Fibroblast of upper back skin (primary cell): Measurements from ENCODE around the gene MROH2A.

ENCODE experiments used
- DNase-seq: peaks from one replicate; pipeline ENCODE4 v3.0.0-alpha.2; 2013

MROH2A gene

DNA sequence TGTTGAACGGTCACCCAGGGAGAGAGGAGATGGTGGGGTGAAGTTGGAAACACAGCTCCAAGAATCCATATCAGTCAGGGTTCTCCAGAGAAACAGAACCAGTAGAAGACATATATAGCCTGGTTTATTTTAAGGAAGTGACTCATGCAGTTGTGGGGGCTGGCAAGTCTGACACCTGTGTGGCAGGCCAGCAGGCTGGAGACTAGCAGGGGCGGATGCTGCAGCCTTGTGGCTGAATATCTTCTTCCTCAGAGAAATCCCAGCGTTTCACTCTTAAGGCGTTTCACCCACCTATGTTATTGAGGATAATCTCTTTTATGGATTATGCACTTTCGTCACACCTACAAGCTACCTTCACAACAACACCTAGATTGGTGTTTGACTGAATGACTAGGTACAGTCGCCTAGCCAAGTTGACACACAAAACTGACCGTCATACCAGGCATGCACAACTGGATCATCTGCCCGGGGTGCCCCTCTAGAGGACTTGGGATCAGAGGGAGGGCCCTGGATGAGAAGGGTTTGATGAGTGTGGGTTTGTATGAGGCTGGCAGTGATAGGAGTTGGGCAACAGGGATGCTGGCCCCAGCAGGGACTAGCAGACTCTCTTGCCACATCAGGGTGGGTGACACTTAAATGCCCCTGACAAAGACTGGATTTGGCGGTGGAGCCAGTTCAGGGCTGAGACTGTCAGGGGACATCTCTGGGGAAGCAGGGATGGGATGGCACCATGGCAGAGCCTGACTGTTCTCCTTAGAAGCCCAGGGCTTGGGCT is 23.4 kb downstream of the MROH2A start:
- DNase-seq, result no peak

DNA sequence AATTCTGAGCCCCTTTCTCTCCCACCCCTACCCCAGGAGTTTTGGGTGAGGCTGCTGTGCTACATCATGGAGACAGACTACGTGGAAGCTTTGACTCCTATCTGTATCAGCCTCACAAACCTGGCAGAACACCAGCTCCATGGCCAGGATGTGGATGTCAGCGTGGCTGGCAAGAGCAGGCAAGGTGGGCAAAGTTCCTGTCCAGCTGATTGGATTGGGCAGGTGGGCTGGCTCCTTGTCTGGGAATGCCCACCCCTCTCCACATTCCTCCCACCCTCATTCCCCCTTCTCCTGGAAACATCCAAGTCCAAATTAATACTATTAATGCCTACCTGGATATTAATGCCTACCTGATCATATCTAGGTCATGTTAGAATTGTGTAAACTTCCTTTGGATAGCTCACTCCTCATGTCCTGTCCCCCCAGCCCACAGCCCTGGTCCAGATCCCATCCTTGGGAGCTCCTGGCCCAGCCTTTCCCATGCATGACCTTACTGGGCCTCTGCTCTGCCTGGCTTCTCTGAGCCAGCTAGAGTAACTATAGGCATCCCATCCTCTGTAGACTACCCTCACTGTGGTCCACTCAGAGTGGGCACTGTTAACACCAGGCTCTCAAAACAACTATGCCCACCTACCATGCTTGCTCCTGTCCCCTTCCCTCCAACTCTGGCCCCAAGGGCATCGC is 24.1 kb downstream of the MROH2A start:
- no peak for DNase-seq

DNA sequence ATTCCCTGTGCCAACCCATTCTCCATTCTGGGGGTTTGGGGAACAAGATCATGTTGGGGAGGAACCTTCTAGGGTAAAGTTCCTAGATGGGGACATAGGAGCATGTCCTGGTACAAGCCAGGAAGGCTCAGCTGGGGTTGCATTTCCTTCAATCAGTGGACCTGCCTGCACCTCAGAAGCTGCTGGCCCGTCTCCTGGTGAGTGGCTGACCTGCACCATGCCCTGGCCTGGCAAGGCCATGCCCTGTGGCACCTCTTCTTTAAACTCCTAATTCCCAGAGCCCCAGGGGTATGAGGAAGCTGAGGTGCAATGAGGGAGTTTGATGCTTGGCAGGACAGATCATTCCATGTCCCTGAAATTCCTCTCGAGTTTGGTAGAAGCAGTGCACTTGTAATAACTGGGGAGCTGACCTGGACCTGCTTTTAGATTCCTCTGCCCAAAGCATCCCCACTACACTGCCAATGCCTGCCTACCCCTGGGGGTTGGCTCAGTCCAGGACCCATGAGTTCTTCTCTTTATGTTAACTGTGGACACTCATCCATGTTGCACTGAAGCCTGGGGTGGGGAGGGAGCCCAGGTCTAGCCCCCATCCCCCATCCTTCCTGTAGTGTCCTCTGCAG is 25.3 kb downstream of the MROH2A start:
- DNase-seq, result no peak

DNA sequence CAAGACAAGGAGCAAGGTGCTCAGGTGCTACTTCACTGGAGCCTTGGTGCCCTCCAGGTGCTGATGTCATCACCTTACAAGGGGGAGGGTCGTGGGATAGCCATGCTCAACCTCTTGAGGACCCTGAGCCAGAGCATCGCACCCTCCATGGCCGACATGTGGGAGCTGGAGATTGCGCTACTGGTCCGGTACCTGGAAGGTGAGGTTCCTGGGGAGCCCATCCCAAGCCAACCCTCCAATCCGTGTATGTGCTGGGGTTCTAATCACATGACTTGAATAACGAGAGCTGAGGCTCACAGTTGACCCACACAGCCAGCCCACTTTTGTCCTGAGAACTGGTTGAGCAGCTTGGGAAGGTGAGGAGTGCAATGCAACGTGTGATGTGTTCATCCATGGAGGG is 25.9 kb downstream of the MROH2A start:
- DNase-seq, result no peak

DNA sequence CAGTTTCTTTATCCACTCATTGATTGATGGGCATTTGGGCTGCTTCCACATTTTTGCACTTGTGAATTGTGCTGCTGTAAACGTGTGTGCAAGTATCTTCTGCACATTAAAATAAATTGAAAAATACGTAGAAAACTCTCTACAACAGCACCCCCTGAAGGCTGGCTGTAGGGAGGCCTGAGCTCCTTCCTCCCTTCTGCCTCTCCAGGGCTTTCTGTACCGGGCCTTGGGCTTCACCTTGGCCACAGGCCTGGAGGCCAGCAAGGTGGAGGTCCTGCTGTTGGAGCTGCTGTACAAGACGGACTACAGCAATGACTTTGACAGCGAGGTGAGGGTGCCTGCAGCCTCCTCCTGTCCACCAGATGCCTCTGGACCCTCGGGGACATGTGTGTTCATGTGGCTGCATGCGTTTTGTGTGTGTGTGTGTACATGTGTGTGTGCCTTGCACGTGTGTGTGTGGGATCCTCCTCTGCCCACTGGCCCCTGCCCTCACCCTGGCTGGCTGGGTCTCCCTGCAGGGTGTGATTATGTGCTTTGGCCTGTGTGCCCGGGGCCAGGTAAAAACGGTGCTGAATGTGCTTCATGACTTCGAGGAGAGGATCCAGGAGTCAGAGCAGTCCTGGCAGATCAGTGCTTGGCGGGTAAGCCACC is 29.2 kb downstream of the MROH2A start:
- DNase-seq, result no peak

DNA sequence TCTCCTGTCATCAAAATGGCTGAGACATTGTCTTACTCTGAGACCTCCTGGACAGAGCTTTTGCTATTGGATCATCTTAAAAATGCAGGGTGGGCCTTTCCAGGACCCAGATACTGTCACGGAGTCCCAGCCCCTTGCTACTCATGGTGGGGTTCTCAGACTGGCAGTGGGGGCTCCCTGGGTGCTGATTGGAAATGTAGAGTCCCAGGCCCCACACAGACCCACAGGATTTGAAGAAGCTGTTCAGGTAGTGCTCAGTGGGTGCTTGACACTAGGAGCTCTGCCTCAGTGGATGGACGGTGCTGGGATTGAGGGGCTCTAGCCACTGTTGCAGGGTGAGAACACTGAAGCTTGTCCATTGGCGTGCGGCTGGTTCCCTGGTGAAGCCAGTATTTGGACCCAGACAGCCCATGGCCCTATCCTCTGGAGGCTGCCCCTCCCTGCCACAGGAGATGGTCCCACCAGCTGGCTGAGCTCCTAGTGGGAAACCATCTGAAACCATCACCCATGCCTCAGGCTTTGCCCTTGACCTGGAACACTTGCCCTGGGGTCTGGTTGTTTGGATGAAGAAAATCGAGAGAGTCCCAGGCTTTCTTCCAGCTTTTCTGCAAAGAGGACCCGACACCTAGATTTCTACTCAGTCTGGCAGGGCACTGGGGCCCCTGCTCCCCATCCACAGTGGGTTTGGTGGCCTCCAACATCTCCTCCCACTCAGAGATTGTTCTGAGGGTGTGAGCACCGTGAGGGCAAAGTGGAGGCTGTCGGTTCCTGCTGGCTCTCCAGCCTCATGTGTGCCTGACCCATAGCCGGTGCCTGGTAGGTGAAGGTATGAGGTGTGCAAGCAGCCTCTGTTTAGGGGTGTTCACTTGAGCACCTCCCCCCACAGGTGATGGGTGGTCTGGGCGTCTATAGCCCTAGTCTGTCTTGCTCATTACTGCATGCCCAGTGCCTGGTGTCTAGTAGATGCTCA is 30.1 kb downstream of the MROH2A start:
- DNase-seq, result no peak

DNA sequence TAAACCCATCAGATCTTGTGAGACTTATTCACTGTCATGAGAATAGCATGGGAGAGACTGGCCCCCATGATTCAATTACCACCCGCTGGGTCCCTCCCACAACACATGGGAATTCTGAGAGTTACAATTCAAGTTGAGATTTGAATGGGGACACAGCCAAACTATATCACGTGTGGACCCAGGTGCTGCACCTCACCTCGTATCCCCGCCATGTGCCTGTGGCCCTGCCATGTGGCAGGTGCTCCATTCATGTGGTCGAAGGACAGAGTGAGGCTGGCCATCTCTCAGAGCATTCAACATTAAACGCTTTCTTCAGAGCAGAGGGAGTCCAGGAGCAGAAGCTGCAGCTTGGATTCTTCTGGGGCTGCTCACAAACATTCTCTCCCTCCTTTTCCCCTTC is 32.3 kb downstream of the MROH2A start:
- no peak for DNase-seq

DNA sequence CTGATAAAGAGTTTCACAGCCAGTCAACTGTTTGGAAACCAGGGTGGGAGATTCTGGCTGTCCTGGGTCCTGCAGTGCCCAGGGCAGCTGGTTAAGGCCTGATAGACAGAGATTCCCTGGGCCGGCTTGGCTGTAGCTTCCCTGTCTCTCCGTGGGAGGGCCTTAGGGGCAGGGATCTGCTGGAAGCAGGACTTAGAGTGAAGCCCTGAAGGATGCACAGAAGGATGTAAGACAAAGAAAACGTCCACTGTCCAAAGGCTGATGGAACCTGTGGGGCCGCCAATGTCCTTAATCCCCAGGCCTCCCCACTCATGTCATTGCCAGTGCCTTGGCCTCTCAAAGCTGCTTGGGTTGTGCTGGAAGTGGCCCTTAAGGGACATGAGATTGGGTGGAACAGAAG is 33.0 kb downstream of the MROH2A start:
- DNase-seq, result no peak

DNA sequence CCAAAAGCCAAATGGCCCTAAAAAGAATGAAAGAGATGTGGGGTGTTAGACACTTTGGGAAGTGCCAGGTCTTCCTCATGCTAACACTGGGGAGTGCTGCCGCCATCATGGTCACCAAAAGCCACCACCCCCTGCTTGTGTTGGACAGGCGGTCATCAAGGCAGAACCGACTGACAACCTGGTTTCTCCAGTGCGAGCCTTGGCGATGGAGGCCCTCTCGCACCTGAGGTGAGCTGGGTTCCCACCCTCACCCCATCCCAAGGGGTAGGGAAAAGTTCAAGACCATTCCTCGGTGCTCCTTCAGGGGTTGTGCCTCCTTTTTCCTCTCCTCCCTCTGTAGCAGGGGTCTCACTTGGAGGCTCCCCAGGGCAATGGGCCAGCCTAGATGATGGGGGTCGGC is 33.6 kb downstream of the MROH2A start:
- DNase-seq, result no peak

DNA sequence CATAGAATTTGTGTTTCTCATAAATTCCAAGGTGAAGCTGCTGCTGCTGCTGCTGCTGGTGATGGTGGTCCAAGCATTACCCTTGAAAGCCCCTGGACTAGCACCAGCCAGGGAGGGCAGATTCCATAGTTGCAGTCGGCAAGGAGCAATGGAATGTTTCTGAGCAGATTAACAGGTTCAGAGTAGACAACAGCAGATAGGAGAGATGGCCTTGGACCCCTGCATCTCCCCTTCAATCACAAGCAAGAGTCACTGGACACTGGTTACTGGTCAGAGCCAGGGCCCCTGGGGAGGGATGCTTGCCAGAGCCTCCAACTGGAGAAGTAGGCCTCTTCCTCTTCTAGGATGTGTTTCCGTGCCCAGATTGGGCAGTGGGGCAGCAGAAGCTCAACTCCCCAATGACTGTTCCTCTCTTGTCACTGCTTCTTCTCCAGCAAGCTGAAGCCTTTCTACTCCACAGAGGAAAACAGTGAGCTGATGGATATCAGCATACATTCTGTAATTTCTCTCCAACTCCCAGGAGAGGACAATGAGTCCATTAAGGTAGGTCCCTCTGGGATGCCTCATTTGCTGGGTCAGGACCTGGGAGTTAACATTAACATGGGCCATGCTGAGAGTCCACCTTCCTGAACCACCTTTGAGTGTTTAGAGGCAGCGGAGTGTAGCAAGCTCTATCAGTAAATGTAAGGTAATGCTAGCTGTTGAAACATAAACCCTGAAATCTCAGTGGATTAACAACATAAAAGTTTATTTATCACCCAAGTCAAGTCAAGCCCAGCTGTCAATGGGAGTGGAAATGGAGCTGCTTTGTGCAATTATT is 35.3 kb downstream of the MROH2A start:
- DNase-seq, result no peak

DNA sequence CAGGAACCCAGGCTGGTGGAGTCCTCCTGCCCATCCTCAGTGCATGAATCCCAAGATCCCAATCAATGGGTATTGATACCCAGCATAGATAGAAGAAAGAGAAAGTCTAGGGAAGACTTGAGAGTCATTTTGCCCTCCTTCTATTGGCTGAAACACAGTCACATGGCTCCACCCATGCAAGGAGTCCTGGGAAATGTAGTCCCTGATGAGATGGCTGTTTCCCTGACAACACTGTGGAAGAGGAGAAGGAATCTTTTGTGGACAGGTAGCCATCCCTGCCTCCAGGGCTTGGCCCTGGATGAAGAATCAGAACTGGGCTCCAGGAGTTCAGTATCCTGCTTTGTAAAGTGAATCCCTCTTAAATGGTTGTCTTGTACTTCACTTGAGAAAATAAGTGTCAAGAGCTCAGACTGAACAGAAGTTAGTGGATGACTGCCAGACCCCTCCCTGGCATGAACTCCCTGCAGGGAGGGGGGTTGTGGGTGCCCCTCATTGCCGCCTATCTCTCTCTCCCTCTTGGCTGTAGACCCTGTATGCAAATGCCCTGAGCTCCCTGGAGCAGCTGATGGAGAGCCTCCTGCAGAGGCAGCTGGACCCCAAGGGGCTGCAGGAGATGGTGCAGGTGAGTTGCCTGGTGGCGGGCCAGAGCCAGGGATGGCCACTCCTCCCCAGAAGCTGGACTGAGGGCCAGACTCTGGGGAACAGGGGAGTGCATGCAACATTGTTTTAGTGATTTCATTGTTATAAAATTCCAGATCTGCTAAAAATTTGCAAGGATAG is 36.1 kb downstream of the MROH2A start:
- no peak for DNase-seq

DNA sequence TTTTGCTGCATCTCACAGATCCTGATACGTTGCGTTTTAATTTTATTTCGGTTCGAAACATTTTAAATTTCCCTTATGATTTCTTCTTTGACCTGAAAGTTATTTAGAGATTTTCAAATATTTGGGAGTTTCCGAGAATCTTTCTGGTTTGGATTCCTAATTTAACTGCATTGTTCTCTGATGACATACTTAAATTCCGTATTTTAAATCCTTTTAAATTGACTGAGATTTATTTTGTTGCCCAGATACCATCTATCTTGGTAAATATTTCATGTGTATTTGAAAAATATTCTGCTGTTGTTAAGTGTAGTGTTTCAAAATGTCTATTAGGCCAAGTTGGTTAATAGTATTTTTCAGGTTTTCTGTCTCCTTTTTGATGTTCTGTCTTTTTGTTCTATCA is 37.7 kb downstream of the MROH2A start:
- DNase-seq, result no peak

DNA sequence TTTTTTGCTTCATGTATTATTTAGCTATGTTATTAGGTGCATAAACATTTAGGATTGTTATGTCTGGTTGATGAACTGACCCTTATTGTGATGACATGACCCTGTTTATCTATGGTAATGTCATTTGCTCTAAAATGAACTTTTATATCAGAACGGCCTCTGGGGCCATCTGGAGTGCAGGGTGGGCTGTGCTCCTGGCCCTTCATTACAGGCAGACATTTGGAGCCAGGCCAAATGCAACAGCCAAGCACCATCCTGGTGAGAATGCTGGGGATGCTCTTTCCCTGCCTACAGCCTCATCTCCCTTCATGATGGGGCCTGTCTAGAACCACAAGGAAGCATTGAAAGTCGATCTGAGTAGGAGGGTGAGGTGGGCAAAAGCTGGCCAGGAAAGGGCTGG is 38.2 kb downstream of the MROH2A start:
- DNase-seq, result no peak

DNA sequence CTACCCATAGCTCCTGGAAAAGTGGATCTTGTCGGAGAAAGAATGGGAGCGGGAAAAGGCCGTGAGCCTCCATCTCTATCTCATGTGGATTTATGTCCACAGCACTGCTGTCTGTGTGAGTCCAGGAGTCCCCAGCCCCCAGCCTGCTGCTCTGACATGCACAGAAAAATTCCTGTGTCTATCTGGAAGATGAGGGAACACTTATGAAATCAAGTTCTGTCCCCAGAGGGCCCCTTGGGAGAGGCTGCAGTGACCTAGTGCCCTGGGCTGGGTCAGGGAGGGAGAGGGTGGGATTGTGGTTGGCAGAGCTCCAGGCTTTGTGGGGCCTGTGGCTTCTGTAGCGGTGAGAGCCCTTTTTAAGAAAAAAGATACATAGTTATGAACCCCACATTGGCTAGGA is 38.6 kb downstream of the MROH2A start:
- DNase-seq, result no peak

DNA sequence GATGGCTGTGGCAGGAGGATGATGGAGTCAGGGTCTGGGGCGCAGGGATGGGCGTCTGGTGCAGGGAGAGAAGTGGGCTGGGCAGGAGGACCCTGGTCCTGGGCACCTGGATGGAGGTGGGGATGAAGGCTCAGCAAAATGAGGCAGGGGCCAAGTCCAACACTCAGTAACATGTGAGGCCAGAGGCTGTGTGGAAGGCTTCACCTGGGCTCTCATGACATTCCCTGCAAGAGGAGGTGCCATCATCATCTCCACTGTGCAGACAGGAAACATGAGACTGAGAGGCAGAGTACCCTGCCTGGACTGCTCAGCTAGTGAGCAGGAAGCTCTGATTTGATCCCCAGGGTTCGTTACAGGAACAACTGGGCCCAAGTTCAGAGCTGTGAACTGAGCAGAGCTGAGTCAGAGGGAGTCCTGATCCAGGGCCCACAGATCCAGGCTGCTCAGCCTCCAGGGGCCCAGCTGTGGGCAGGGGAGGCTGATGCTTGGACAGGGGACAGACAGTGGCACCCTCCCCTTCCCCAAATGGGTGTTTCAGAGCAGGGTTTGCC is 39.3 kb downstream of the MROH2A start:
- no peak for DNase-seq

DNA sequence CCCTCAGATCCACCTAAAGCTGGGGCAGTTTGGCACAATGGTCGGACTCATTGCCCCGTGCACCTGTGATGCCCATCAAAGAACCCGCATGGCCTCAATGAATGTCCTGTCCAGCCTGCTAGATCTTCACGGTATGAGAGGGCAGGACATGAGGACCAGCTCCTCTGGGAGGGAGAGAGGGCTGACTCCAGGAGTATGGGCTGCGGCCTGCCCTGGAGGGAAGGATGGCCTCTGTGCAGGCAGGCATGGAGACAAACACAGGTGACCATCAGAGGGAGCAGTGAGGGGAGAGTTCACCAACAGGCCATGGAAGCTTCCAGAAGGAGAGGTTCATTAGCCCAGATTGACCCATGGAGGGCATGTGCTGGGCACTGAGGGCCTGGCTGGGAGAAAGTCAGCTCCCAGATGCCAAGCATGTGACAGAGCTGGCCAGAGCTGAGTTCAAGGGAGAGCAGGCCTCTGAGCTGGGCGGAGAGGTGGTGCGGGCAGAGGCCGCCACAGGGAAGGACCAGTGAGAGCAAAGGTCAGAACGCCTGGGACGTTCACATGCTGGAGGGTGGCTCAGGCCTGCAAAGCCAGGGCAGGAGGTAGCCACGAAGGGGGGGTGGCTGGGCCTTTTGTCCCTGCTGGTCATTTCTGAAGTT is 40.0 kb downstream of the MROH2A start:
- no peak for DNase-seq

DNA sequence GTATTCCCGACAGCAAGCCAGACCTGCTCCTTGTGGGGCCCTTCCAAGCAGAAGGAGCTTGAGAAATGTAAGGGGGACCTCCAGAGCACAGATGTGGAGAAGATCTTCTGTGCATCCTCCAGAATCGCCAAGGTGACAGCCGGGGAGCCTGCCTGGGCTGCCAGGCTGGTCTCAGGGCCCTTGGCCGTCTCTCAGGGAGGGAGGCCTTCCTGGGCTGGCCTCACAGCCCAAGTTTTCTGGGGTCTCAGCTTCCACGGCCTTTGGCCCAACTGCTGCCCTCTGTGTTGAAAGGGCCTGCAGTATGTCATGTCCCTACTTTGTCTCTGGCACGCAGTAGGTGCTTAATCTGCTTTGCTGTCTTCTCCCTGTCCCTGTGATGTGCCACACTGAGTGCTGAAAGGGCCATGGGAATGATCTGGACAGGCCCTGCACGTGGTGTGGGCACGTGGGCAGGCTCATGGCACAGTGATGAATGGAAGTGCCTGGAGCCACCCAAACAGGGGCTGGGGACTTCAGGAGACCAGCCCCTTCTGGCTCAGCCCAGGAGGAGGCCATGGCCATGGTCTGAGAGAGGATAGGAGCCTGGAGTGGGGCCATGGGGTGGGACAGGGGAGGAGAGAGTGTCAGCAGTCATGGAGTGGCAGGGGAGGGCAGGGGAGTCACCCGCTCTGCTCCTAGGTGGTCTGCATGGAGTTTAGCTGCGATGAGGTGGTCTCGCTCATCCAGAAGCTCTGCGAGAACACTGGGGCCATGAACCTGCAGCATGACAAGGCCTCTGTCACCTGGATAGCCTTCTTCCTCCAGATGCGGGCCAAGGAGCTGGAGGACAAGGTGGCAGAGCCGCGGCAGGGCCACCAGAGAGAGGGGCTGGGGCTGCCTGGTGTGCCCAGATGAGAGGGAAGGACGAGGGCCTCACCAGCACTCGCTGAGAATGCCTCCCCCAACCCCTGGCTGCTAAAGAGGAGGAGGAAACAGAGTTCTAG is 40.8 kb downstream of the MROH2A start:
- DNase-seq, result no peak

DNA sequence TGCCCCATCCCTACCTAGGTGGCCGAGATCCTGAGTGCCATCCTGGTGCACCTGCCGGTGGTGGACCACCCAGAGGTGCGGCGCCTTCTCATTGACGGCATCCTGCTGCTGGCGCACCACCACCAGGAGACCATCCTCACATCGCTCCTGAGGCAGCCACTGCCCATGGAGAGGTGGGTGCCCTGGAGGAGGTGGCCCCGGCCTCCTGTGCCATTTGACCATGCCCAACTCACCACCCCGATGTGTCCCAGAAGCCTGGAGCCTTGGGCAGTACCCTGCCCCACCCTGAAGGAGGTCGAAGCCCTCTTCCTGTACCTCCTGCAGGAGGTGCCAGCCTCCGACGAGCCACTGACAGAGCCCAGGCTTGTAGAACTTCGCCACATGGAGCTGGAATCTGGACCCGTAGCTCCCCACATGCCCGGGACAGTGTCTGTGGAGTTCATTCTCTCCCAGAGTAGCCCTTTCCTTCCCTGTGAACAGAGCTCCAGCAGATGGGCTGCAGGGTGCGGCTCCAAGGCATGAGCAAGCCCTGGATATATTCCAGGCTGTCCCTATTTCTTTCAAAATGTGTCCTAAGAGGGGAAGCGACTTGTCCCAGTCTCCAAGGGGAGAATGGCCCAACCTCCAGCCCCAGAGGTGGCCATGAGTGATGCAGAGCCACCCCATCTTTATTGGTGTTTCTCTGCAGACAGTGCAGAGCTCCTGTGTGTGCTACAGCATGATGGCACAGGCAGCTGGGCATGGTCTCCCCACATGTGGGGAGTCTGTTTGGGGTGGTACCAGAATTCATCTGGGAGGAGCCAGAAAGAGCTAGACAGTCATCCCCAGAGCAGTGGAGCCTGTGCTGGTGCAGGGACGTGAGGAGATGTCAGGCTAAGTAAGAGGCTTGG is 42.0 kb downstream of the MROH2A start:
- DNase-seq, result no peak
